Measurements from ENCODE around the gene STXBP6.
A peak's percentile ranks its signal among the peaks of the same experiment; 100 is the strongest.

Gene STXBP6

DNA sequence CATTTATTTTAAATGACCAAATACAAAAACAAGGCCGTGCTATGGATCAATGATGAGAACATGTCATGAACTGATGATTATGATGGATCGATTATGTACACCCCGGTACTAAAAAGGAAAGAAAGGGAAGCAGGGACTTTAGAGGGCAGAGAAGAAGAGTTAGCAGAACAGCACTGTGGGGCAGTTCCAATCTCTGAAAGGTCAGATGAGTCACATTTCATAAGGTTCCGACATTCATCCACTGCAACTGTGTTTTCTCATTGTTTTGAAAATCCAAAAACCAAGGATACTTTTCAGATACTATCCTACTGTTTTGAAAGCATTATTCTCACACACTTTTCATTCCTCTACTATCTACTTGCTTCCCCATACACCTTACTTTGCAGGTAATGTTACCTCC is 169.3 kb downstream of the STXBP6 start:
- no peak for DNase-seq

DNA sequence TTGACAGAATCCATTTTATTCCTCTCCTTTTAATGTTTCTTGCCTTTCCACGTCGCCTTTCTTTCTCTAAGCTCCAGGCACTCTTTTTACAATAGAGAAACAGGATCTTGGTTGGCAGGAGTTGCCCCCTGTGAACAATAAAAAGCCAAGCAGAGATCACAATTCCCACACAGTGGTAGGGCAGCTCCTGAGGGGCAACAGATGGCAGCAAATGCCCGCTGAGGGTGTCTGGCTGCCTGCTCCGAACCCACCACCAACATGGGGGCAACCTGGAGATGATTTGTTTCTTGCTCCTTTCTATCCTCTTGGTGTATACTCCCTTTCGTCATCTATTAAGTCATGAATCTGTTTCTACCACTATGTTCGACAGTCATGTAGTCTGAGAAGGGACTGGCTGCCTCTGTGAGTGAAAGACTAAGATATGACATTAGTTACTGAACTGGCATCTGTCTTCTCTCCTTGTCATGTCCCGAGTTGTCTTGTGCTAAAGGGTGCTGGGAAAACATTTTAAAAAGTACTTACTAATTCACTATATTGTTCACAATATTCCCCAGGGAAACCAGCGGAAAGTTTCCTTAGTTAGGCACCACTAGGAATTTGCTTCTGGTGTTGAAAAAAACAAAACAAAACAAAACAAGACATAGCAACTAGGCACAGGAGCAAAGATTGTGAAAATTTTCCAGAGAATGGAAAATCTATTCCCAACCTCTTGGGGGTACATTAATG is 170.1 kb downstream of the STXBP6 start:
- no peak for DNase-seq

DNA sequence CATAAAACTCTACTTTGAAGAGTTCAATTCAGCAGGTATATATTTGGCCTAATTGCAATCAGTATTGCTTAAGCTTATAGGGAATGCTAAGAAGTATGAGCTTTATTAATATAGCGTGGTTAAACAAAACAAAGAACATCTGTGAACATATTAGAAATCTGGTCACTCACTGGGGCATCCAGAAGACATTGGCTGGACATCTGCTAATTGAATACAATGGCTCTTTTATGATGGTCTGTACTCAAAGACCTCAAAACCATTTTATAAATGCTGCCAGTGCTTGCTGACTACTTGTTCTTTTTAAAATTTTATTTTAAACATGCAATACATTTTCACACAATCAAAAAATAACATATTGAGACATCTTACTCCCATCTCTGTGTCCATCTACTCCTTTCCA is 173.0 kb downstream of the STXBP6 start:
- peak; percentile 0 for DNase-seq

DNA sequence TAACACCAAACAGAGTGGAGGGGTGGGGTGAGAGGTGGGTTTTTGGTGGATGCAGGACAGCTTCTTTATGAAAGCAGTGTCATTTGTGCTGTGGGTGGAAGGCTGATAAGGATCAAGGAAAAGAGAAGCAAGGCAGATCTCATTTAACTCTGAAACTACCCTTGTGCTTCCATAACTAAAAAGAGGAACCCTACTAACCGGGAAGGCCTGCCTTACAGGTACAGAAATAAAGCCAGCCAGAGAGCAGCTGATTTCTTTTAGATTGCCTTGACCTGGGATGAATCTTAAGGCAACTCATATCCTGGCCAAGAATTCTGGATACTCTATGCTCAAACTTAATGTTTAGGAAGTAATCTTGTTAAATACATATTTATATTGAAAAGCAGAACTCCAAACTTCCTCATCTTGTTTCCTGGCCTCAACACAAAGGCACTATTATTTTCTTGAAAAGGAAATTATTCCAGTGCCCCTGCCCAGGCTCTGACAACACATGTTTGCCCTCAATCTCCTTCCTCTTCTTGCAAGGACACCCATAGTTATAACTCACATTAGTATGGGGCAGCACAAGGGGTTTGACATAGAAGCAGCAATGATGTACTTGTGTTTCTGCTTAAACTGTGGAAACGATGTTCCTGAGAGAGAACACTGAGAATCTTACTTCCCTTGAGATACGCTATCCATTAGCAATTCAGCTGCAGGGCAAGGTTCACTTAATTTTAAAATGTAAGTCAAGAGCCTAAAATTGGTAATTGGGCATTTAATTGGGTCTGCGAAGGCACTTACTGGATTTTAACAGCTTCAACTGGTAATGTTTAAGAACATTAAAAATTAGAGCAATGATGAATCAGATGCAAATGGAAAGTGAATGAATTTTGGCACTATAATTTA is 173.7 kb downstream of the STXBP6 start:
- no peak for DNase-seq

DNA sequence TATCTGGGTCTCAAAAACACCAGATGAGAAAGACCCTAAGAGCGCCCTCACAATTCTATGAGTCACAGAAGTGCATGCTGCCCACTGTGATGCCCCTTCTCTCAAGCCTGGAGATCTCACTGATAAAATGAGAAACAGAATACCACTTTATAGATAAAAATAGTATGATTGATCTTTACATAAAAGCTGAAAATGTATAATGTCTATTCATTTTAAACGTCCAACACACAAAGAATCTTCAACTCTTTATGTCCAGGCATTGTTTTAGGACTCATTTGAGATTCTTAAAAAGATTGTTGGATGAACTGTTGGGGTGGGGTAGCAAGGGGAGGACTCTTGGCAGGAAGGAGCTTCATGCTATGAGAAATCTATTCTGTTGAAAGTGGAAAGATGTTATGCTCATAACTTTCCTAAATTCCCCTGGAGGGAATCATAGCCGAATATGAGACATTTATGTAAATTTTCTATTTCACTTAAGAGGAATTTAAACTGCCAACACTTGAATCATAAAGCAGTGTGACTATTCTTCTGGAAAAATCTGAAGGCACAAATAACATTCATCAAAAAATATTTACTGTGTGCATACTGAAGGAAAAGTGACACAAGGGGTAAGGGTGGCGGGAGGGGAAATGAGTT is 174.6 kb downstream of the STXBP6 start:
- DNase-seq = no peak

DNA sequence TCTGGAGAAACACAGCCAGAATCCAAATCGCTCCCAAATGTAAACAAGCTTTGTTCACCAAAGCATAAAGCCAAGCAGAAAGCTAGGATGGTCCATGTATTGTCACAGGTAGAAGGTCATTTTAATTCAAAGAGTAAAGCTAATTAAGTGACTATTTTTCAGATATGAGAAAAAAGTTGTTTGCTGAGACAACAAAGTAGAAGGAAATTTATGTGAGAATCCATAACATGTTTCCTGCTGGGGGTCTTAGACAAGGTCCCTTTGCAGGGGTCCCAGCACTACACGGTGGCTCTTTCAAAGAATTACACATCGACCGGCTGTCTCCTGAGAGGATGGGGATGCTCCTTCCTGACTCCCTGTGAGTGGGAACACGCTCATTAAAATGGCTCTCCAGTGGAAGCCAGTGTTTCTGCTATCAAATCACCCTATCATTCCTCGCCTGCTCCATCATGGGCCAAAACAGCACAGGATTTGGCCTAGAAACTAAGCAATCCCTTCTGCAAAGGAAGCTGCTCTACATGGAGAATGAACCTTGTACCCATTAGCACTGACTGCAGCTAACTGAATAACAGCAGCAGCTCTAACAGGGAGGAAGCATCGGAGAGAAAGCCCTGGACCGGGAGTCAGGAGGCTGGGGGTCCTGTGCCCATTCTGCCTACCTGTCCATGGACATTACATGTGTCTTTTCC is 175.3 kb downstream of the STXBP6 start:
- DNase-seq = no peak

DNA sequence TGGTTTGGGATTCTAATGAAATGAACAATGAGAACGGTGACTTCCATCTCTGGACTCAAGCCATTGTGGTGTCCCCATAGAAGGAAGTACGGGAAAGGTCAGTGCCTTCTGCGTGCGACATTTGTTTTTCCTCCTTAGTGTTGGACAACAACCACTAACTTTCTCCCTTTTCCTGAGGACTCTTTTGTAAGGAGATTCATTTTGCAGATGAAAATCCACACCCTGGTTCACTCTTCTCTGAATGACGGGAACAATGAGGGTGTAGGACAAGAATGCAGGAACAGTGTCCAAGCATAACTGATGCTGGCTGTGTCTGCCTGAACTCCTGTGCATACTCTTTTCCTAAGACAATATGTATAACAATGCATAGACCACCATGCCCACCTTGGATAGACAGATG is 176.4 kb downstream of the STXBP6 start:
- DNase-seq = no peak

DNA sequence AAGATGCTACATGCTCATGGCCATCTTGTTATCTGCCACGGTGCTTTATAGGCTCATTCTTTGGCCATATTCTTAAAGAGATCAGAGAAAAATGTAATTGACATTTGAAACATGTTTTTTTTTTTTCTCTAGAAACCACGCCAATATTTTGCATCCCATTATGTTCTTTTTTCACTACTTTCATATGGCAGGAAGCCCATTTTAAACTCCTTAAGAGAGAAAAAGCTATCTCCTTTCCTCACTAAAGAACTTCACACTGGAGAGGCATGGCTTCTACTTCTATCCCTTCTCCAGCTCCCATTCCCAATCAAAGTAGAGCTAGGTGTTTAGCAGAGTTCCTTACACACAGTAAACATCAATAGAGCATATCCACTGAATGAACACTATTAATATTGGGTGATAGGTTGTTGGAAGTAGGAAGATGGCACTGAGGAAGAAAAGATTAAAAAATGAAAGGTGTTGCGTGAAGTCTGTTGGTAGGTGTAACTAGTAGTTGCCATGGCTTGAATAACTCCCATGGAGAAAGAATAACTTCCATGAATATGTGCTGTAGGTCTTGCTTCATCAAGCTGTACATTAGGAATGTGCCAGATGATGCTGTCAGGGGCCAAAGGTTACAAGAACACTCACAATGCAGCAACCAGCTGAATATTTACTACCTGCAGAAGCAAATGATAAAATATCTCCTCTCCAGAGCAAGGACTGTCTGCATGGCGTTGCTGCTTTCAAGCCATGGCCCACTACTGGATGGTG is 178.8 kb downstream of the STXBP6 start:
- DNase-seq = no peak

DNA sequence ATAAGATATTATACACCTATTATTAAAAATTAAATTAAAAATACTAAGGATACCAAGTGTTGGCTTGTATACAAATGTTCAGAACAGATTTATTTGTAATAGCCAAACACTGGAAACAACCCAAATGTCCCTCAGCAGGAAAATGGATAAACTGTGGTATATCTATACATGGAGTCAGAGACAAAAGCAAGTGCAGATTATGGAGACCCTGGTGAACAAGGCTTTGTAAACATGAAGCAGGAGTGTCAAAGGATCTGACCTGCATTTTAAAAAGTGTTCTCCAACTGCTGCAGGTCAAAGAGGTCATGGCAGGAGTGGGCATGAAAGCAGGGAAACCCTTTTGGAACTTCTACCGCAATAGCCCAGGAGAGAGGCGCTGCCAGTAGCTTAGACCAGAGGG is 181.6 kb downstream of the STXBP6 start:
- no peak for DNase-seq

DNA sequence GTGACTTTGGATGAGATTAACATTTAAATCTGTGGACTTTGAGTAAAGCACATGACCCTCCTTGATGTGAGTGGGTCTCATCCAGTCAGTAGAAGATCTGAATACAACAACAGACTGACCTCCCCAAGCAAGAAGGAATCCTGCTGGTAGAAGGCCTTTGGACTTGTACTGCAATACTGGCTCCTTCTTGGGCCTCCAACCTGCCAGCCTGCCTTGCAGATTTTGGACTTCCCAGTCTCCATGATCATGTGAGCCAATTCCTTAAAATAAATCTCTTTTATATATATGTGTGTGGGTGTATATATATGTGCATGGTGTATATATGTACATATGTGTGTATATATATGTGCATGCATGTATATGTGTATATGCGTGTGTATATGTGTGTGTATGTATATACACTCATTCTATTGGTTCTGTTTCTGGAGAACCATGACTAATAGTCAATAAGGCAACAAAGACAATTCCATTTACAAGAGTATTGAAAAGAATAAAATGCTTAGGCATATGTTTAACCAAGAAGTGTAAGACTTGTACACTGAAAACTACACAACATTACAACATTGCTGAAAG is 183.8 kb downstream of the STXBP6 start:
- no peak for DNase-seq

DNA sequence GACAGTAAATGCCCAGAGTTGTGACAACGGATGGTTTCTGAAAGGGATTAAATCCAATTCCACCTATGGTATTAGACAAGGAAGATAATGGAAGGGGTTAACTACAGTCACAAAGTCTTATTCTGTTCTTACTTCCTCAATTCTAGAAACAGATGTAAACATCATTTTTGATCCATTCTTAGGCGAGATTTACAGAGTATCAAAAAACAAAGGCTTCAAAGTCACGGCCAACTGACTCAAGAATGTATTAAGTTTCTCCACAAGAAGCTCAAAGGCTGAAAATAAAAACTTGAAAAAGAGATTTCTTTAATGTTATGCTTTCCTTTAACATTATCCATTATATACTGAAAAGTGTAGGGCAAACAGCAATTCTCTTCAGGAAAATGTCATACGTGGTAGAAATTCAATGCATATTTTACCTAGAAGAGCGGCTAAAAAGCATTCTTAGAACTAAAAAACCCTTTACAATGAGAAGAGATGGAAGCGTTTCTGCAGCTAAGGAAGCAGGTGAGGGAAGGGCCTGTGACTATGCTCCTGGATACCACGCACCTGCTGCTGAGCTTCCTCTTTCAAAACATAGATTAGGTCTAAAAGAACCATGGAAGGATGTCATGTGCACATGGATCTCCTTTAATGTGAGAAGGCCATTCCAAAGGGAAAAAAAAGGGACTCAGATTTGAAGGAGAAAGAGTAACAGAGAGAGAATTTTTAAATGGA is 185.8 kb downstream of the STXBP6 start:
- no peak for DNase-seq

DNA sequence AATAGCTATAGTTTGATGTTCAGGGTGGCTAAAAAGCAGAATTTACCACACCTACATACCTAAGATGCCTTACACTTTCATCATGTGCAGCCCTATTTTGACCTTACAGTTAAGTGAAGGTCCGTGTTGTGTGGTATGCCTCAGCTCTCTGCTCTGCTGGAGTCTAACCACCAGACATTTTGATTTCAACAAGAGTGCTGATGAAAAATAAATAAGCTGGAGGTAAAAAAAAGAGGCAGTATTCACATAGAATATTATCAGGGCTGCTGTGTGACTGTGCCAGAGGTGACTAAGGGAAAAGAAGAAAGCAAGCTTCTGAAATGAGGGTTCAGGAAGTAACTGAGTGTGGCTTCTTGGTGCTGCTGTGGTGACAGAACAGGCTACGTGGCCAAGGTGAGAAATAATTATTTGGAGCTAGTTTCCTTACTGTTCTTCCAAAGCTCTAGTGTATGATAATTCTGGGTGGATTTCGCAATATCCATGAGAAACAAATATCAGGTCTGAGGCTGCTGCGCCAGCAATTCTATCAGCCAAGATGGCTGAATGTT is 188.8 kb downstream of the STXBP6 start:
- no peak for DNase-seq

DNA sequence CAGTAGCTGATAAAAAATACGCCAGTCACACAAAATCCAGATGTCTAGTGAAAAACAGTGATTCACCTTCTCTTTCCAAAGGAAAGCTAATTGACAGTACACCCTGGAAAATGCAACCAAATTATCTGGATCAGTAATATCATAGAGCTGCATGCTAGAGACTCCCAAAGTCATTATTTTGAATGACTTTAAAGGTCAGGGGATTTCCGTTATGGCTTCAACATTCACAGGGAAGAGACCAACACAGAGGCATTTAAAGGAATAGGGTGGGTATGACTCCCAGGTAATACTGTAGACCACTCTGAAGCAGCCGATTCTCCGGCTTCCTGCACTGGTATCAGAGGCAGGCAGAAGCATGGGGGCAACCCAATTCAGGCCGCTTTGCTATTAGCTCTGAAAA is 190.4 kb downstream of the STXBP6 start:
- no peak for DNase-seq

DNA sequence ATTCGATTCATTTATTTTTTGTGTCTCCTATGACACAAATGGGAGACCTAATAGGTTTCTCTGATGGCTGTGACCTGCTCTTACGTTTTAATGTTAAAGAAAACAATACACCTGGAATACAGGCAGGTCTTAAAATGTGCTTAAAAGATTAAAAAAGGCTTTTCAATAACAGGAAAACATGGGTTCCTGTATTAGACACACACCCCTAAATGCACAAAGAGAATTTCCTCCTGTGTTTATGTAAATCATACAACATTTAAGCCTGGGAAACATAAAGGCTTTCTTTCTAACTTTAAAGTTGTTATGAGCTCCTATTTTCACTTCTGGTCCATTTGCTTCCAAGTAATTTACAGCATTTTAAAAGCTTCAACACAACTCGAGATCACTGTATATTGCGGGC is 191.3 kb downstream of the STXBP6 start:
- DNase-seq = no peak

DNA sequence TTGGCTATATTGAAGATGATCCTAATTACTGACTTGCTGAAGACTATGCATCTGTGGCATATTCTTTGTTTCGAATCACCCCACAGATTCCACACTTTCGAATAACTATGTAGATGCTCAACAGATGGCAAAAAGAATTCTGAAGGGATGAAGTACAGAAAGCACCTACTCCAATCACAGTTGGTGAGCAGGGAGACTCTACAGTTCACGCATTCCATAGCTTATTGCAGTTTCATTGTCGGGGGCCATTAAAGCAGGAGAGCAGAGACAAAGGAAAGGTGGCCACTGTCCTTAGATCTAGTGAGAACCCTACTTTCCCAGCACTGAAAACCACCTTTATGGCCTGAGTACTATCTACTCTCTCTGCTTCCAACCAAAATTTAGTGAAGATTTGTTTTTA is 191.9 kb downstream of the STXBP6 start:
- no peak for DNase-seq

DNA sequence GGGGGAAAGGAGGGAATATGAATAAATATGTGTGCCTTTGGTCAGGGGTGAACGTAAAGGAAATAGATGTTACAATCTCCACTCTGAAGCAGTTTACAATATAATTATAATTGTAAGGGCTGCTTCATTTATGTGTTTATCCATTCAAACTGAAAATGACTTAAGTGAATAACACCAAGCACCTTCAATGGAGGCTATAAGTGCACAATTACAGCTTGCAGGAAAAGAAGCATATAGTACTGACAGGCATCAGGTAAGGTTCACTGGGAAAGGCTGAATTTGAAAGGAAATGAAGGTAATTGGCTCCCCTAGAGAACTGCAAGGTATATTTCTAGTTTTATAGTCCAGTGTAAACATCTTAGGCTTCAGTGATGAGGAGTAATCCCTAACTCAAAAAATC is 192.7 kb downstream of the STXBP6 start:
- DNase-seq = no peak

DNA sequence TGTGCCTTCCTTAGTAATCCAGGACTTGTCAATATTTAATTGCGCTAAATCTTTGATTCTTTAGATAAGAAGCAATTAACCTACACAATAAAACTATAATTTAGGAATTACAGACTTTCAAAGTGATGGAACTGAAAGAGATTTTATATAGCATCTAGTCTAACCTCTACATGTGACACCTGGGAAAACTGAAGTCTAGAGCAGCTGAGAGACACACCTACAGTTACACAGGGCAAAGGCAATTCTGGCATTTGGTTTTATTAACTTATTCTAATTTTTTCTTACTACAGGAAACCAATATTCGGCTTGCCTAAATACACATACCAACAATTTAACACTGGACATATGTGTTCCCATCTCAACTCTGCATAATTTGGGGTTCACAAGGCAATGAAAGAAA is 196.5 kb downstream of the STXBP6 start:
- DNase-seq = no peak

DNA sequence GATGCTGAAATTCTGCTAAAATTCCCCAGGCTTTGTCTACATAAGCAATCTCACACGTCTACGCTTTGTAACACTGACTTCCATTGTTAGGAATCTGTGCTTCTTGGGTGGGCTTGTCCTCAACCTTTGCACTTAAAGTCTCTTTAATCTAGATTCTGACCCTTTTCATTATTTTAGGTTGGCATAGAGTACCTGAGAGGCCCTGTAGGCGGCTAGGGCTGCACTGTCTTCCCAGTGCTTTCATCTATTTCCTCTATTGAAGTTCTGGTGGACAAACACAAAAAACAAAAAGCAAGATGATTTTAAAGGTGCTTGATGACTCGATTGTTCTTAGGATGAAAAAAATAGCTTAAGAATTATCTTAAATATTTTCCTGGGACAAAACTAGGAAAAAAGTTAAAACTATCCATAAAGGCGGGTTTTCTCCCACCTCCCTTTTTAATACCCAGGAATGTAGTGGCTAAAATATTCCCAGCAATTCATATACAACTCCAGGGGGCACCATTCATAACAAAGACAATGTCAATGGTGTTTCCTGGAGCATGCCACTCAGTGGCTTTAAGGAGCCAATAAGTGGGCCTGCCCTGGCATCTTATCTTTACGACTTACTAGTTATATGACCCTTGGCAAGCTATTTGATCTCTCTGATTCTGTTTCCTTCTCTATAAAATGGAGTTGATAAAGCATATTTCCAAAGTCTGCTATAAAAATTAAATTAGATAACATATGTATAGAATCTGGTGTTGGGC is 197.5 kb downstream of the STXBP6 start:
- DNase-seq = no peak

DNA sequence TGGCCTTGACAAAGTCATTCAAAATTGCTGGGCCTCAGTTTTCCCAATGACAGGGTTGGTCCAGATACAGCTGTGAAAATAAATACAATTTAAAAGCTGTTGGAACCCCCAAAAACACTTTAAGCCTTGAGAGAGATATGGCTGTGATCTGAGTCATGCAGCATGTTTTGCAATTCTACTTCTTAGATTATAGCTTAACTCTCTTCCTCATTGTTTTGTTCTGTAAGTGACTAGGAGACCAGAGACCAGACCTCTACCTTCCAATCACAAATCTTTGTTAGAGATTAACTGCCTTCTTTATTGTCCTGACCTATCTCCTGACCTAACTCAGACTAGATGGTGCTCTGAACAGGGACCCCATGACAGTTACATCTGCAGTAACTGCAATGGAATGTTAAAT is 198.1 kb downstream of the STXBP6 start:
- no peak for DNase-seq

DNA sequence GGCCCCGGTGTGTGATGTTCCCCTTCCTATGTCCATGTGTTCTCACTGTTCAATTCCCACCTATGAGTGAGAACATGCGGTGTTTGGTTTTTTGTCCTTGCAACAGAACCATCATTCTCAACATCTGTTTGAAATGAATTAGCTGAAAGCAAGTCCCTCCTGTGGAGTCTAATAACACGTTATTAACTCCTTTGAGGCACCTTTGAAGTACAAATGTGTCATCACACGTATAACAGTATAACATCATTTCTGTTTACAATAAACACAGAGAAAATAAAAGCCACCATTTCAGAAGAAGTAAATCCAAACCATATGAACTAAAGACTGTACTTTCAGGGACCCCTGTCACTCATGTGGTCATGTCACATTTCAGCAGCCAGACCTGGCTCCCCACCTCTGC is 198.5 kb downstream of the STXBP6 start:
- DNase-seq = no peak
